ENCODE results near the gene C17orf113.

DNA sequence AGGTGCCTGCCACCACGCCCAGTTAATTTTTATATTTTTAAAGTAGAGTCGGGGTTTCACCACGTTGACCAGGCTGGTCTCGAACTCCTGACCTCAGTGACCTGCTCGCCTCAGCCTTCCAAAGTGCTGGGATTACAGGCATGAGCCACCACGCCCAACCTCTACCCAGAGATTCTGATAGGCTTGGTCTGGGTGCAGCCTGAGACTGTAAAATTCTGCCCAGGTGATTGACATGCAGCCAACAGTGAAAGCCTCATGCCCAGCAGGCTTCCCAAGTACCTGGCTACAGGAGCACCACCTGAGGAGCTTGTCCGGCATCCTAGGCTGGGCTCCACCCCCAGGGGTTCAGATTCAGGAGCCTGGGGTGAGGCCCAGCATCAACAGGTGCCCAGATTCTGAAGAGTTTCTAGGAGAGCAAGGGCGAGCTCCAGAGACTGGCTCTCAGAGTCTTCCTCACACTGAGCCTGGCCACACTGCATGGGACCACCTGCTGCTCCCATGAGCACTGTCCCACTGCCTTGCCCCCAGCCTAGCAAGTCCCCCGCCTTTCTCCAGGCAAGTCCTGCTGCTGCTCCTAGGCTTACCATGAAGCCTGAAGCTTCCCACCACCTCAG is 31.2 kb upstream of the C17orf113 start:
- TF ChIP-seq, protein P1, sequence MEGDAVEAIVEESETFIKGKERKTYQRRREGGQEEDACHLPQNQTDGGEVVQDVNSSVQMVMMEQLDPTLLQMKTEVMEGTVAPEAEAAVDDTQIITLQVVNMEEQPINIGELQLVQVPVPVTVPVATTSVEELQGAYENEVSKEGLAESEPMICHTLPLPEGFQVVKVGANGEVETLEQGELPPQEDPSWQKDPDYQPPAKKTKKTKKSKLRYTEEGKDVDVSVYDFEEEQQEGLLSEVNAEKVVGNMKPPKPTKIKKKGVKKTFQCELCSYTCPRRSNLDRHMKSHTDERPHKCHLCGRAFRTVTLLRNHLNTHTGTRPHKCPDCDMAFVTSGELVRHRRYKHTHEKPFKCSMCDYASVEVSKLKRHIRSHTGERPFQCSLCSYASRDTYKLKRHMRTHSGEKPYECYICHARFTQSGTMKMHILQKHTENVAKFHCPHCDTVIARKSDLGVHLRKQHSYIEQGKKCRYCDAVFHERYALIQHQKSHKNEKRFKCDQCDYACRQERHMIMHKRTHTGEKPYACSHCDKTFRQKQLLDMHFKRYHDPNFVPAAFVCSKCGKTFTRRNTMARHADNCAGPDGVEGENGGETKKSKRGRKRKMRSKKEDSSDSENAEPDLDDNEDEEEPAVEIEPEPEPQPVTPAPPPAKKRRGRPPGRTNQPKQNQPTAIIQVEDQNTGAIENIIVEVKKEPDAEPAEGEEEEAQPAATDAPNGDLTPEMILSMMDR (IDR thresholded peaks at IDR 0.05; ENCODE audit: borderline replicate concordance, extremely low read depth, low read length, poor library complexity, severe bottlenecking), result no peak
- no peak for TF ChIP-seq EZH2 (IDR thresholded peaks at IDR 0.05; ENCODE audit: borderline replicate concordance, low read depth, low read length, severe bottlenecking)
